GM23338 (cell line): Measurements from ENCODE around the gene TMEM213. TPM values are rescaled to one million over a fixed set of nuclear protein-coding genes. Genes with fewer than 3 reads are reported as not detected.

Experiments
- ATAC-seq: fragments of 200-7000 bp; cut with Tn5 transposase; 3 replicates; pipeline ENCODE4 v1.9.1; 2020
- DNase-seq: peaks from one replicate; pipeline ENCODE4 v3.0.0-alpha.2; 2015; ENCODE audit warnings: low spot score
- H2AFZ ChIP-seq: fragments of 200-600 bp; sonication (generic); 2 replicates; pipeline ENCODE4 v1.8.0; 2016; ENCODE audit warnings: antibody characterized with exemption, mild to moderate bottlenecking, moderate library complexity
- H3F3A ChIP-seq: fragments of 200-600 bp; sonication (generic); replicated peaks from 2 replicates; pipeline ENCODE4 v1.8.0; 2017; ENCODE audit warnings: antibody characterized with exemption, mixed run types, low read depth
- H3K27ac ChIP-seq: fragments of 200-600 bp; sonication (generic); 2 replicates; pipeline ENCODE4 v1.6.1; 2016; ENCODE audit warnings: low read depth
- H3K27me3 ChIP-seq: fragments of 200-600 bp; sonication (generic); 2 replicates; pipeline ENCODE4 v1.8.0; 2016; ENCODE audit warnings: mild to moderate bottlenecking, mixed run types, moderate library complexity; ENCODE audit not compliant: insufficient read depth
- H3K36me3 ChIP-seq: fragments of 200-600 bp; sonication (generic); 2 replicates; pipeline ENCODE4 v1.8.0; 2016; ENCODE audit warnings: mild to moderate bottlenecking; ENCODE audit not compliant: insufficient read depth
- H3K4me1 ChIP-seq: fragments of 200-600 bp; sonication (generic); 2 replicates; pipeline ENCODE4 v1.8.0; 2016; ENCODE audit warnings: mild to moderate bottlenecking, moderate library complexity; ENCODE audit not compliant: insufficient read depth
- H3K4me2 ChIP-seq: fragments of 200-600 bp; sonication (generic); 2 replicates; pipeline ENCODE4 v1.7.1; 2017; ENCODE audit warnings: mixed run types
- H3K4me3 ChIP-seq: fragments of 200-600 bp; sonication (generic); 2 replicates; pipeline ENCODE4 v1.6.1; 2016; ENCODE audit warnings: mixed run types
- H3K79me2 ChIP-seq: fragments of 200-600 bp; sonication (generic); replicated peaks from 2 replicates; pipeline ENCODE4 v1.8.0; 2017; ENCODE audit warnings: mild to moderate bottlenecking; ENCODE audit not compliant: insufficient read depth
- H3K9me2 ChIP-seq: fragments of 200-600 bp; sonication (generic); 2 replicates; pipeline ENCODE4 v1.8.0; 2017; ENCODE audit not compliant: insufficient read depth
- H4K20me1 ChIP-seq: fragments of 200-600 bp; sonication (generic); replicated peaks from 2 replicates; pipeline ENCODE4 v1.8.0; 2017; ENCODE audit warnings: mild to moderate bottlenecking; ENCODE audit not compliant: insufficient read depth
- H3K27ac Mint-ChIP-seq: 2 replicates; pipeline ENCODE4 v1.8.0; 2020; ENCODE audit warnings: inconsistent platforms, mild to moderate bottlenecking, moderate library complexity, mixed read lengths
- H3K27me3 Mint-ChIP-seq: 3 replicates; pipeline ENCODE4 v1.8.0; 2022; ENCODE audit warnings: low read depth, mild to moderate bottlenecking, moderate library complexity, mixed read lengths, inconsistent platforms; ENCODE audit not compliant: insufficient read depth, poor library complexity
- H3K36me3 Mint-ChIP-seq: 3 replicates; pipeline ENCODE4 v1.8.0; 2021; ENCODE audit warnings: low read depth, mild to moderate bottlenecking, inconsistent platforms, moderate library complexity, mixed read lengths
- H3K4me1 Mint-ChIP-seq: 3 replicates; pipeline ENCODE4 v1.8.0; 2020; ENCODE audit warnings: mild to moderate bottlenecking, inconsistent platforms, mixed read lengths
- H3K4me3 Mint-ChIP-seq: 3 replicates; pipeline ENCODE4 v1.8.0; 2021; ENCODE audit warnings: moderate library complexity, mild to moderate bottlenecking, inconsistent platforms, mixed read lengths
- H3K9me3 Mint-ChIP-seq: 3 replicates; pipeline ENCODE4 v1.8.0; 2020; ENCODE audit warnings: moderate library complexity, mild to moderate bottlenecking, inconsistent platforms, mixed read lengths
- CREB1 ChIP-seq: fragments of 250-450 bp; sonication (Bioruptor Pico); IDR thresholded peaks from 2 replicates; pipeline ENCODE4 v1.5.0; 2020; ENCODE audit warnings: low read depth, mild to moderate bottlenecking, moderate library complexity
- EZH2 ChIP-seq: fragments of 200-600 bp; sonication (generic); IDR thresholded peaks from one replicate; pipeline ENCODE4 v1.8.0; 2017; ENCODE audit warnings: antibody characterized with exemption, mild to moderate bottlenecking, low read depth; ENCODE audit not compliant: unreplicated experiment
- JUNB ChIP-seq: IDR thresholded peaks from one replicate; pipeline ENCODE4 v1.6.1; 2016; ENCODE audit warnings: antibody characterized with exemption; ENCODE audit not compliant: unreplicated experiment
- NANOG ChIP-seq: IDR thresholded peaks from 2 replicates; pipeline ENCODE4 v1.6.1; 2016; ENCODE audit warnings: antibody characterized with exemption, borderline replicate concordance
- POLR2AphosphoS5 ChIP-seq: IDR thresholded peaks from 2 replicates; pipeline ENCODE4 v1.6.1; 2016; ENCODE audit warnings: antibody characterized with exemption, low read depth
- STAT1 ChIP-seq: IDR thresholded peaks from one replicate; pipeline ENCODE4 v1.6.1; 2016; ENCODE audit warnings: antibody characterized with exemption; ENCODE audit not compliant: unreplicated experiment
- ZNF114 ChIP-seq: fragments of 250-450 bp; sonication (Bioruptor Pico); IDR thresholded peaks from 2 replicates; pipeline ENCODE4 v1.5.0; 2020; ENCODE audit warnings: mild to moderate bottlenecking, moderate library complexity
- ZNF331 ChIP-seq: fragments of 250-450 bp; sonication (Bioruptor Pico); IDR thresholded peaks from 2 replicates; pipeline ENCODE4 v1.5.0; 2020; ENCODE audit warnings: low read depth, mild to moderate bottlenecking, moderate library complexity
- polyA plus RNA-seq: library from polyadenylated mRNA; unstranded; fragments of >200 nt; fragmentation: Nextera tagmentation; extraction: Ambion mirVana; gene quantifications from 2 replicates; pipeline ENCODE4 v1.2.1, GENCODE V29; 2016
- total RNA-seq: library from RNA; depleted of rRNA; stranded (reverse); fragments of >200 nt; shearing (Covaris generic); gene quantifications from 2 replicates; pipeline ENCODE4 v1.2.3, GENCODE V29; 2014
- TF ChIP-seq, protein P1 (sequence below): IDR thresholded peaks from one replicate; pipeline ENCODE4 v1.6.1; 2018; ENCODE audit warnings: antibody characterized with exemption; ENCODE audit not compliant: unreplicated experiment
- TF ChIP-seq, protein P2 (sequence below): IDR thresholded peaks from 2 replicates; pipeline ENCODE4 v1.6.1; 2016; ENCODE audit warnings: antibody characterized with exemption
- TF ChIP-seq, protein P3 (sequence below), 2 experiments: fragments of 200-600 bp in 1 of 2; sonication (generic) in 1 of 2; conservative IDR thresholded peaks; 2 replicates each; pipeline versions ENCODE4 v1.5.1 to v1.6.1; 2016 to 2017; ENCODE audit warnings: antibody characterized with exemption in 2 of 2, low read depth in 2 of 2, mild to moderate bottlenecking in 2 of 2, moderate library complexity in 1 of 2

The TMEM213 gene
- total and polyA plus RNA-seq, 2 experiments from 2014 or later = 0.89 TPM; not detected in 1

DNA sequence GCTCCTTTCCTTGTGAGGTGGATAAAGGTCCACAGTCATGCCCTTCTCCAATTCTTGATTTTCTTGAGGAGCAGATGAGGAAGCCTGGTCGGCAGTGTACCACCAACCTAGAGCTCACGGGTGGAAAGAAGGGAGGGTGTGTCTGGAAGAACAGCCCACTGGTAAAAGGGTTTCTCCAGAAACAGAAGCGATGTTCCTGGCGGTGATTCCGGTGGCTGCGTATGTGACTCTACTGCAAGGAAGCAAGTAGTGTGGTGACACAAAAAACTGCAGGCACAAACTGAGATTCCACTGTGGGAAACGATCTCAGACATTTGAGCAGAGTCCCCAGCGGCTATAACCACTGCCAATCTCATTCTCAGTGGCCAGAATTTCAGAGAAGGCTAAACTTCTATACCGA, 66.1 kb downstream of the TMEM213 start (continued):
- TF ChIP-seq, protein P1, sequence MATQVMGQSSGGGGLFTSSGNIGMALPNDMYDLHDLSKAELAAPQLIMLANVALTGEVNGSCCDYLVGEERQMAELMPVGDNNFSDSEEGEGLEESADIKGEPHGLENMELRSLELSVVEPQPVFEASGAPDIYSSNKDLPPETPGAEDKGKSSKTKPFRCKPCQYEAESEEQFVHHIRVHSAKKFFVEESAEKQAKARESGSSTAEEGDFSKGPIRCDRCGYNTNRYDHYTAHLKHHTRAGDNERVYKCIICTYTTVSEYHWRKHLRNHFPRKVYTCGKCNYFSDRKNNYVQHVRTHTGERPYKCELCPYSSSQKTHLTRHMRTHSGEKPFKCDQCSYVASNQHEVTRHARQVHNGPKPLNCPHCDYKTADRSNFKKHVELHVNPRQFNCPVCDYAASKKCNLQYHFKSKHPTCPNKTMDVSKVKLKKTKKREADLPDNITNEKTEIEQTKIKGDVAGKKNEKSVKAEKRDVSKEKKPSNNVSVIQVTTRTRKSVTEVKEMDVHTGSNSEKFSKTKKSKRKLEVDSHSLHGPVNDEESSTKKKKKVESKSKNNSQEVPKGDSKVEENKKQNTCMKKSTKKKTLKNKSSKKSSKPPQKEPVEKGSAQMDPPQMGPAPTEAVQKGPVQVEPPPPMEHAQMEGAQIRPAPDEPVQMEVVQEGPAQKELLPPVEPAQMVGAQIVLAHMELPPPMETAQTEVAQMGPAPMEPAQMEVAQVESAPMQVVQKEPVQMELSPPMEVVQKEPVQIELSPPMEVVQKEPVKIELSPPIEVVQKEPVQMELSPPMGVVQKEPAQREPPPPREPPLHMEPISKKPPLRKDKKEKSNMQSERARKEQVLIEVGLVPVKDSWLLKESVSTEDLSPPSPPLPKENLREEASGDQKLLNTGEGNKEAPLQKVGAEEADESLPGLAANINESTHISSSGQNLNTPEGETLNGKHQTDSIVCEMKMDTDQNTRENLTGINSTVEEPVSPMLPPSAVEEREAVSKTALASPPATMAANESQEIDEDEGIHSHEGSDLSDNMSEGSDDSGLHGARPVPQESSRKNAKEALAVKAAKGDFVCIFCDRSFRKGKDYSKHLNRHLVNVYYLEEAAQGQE = no peak
- no peak for TF ChIP-seq NANOG
- TF ChIP-seq JUNB = no peak
- no peak for TF ChIP-seq CREB1 (CRISPR knock-in tag)
- TF ChIP-seq ZNF331 (CRISPR knock-in tag) = no peak
- no peak for TF ChIP-seq ZNF114 (CRISPR knock-in tag)
- no peak for TF ChIP-seq EZH2
- TF ChIP-seq, protein P2, sequence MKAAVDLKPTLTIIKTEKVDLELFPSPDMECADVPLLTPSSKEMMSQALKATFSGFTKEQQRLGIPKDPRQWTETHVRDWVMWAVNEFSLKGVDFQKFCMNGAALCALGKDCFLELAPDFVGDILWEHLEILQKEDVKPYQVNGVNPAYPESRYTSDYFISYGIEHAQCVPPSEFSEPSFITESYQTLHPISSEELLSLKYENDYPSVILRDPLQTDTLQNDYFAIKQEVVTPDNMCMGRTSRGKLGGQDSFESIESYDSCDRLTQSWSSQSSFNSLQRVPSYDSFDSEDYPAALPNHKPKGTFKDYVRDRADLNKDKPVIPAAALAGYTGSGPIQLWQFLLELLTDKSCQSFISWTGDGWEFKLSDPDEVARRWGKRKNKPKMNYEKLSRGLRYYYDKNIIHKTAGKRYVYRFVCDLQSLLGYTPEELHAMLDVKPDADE = no peak
- TF ChIP-seq, protein P3, sequence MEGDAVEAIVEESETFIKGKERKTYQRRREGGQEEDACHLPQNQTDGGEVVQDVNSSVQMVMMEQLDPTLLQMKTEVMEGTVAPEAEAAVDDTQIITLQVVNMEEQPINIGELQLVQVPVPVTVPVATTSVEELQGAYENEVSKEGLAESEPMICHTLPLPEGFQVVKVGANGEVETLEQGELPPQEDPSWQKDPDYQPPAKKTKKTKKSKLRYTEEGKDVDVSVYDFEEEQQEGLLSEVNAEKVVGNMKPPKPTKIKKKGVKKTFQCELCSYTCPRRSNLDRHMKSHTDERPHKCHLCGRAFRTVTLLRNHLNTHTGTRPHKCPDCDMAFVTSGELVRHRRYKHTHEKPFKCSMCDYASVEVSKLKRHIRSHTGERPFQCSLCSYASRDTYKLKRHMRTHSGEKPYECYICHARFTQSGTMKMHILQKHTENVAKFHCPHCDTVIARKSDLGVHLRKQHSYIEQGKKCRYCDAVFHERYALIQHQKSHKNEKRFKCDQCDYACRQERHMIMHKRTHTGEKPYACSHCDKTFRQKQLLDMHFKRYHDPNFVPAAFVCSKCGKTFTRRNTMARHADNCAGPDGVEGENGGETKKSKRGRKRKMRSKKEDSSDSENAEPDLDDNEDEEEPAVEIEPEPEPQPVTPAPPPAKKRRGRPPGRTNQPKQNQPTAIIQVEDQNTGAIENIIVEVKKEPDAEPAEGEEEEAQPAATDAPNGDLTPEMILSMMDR (conservative IDR thresholded peaks at IDR 0.05; ENCODE audit: low read depth in 2 of 2) = no peak
- TF ChIP-seq POLR2AphosphoS5 = no peak

DNA sequence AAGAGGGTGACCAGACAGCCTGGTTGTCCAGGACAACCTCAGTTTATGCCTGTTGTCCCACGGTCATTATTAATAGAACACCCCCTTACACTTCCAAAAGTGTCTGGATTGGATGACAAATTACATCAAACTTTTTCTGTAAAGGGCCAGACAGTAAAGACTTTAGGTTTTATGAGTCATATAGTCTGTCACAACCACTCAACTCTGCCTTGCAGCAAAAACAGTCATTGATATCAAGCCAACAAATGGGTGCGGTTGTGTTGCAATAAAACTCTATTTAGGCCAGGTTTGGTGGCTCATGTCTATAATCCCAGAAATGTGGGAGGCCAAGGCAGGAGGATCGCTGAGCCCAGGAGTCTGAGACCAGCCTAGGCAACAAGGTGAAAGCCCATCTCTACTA, 66.9 kb downstream of the TMEM213 start:
- H3K9me2 ChIP-seq = no peaks in the 10 kb centered on the region
- no peaks in the 10 kb centered on the region; the same call in 1 of the 2 replicates for H3K36me3 ChIP-seq
- no peaks in the 10 kb centered on the region for H3K79me2 ChIP-seq
- H3K4me1 ChIP-seq = no peaks in the 10 kb centered on the region
- H3K4me1 Mint-ChIP-seq = no peaks in the 10 kb centered on the region
- ATAC-seq = no peak
- H3F3A ChIP-seq = no peaks in the 10 kb centered on the region
- H3K36me3 Mint-ChIP-seq = peaks cover 50% of the 10 kb centered on the region
- H3K27ac ChIP-seq = no peak overlapping the region
- H3K4me2 ChIP-seq = no peak overlapping the region
- H3K4me3 Mint-ChIP-seq = no peak overlapping the region
- H3K9me3 Mint-ChIP-seq = no peaks in the 10 kb centered on the region
- H4K20me1 ChIP-seq = no peaks in the 10 kb centered on the region
- H3K27me3 ChIP-seq = no peaks in the 10 kb centered on the region
- H2AFZ ChIP-seq = no peak overlapping the region
- no peak for DNase-seq
- TF ChIP-seq, protein P1 = no peak
- TF ChIP-seq, protein P3 (conservative IDR thresholded peaks at IDR 0.05; ENCODE audit: low read depth in 2 of 2) = no peak
- TF ChIP-seq CREB1 (CRISPR knock-in tag) (no peak), STAT1 (no peak), EZH2 (no peak), JUNB (no peak)
- H3K27ac Mint-ChIP-seq = no peak overlapping the region
- no peak overlapping the region for H3K4me3 ChIP-seq
- H3K27me3 Mint-ChIP-seq = peaks cover 2% of the 10 kb centered on the region
